WI38 (cell line): ENCODE data around the gene NCOR1.

Experiments used
- H3K4me3 ChIP-seq: 2 replicates; pipeline ENCODE4 v1.5.1; 2011; ENCODE audit warnings: low read depth, mild to moderate bottlenecking, control low read depth, low read length
- CTCF ChIP-seq: IDR thresholded peaks from 2 replicates; pipeline ENCODE4 v1.5.1; 2012; ENCODE audit warnings: low read depth, mild to moderate bottlenecking, control low read depth, low read length

The NCOR1 gene

DNA sequence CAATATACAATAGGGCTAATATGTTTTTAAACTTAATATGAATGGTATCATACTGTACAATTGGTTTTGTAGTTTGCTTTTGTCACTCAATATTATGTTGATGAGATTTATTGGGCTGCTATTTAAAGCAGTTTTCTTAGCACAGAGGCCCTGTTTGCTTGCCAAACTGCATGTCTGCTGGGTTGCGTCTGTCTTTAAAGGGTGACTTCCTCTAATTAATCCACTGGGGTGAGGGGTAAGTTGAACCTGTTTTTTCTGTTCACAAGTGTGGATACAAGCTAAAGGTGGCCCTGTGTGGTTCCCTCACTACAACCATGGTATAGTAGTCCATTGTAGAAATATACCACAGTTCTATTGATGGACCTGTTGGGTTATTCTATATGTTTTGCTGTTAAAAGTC lies 196.0 kb downstream of the NCOR1 start:
- no peak for TF ChIP-seq CTCF
- H3K4me3 ChIP-seq: no peak overlapping the region

GRCh38 chr17:16013943-16014407 lies 201.4 kb downstream of the NCOR1 start:
- H3K4me3 ChIP-seq: no peak overlapping the region
- TF ChIP-seq CTCF: peak; percentile 60

- no peak overlapping the region for H3K4me3 ChIP-seq
- no peak for TF ChIP-seq CTCF
These were observed 207.9 kb downstream of the NCOR1 start for GRCh38 chr17:16007439-16007838.

DNA sequence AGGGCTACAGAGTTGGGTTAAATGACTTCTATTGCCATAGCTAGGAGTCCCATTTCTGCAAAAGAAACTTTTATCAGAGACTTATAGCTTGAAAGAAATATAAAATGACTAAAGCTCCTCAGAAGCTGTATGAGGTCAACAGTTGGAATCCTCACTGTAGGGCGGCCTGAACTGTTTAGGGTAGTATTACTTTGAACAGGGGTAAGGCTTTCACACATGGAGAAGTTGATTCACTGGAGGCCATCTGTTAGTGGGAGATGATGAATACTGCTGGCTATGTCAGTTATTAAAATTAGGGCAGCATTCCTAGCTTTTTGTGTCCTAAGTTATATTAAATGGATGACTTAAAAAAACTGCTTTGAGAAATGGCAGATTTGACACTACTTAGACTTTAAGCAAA lies 209.7 kb downstream of the NCOR1 start:
- no peak overlapping the region for H3K4me3 ChIP-seq
- TF ChIP-seq CTCF: no peak

GRCh38 chr17:16003841-16004240 lies 211.5 kb downstream of the NCOR1 start:
- no peak overlapping the region for H3K4me3 ChIP-seq
- TF ChIP-seq CTCF: no peak

DNA sequence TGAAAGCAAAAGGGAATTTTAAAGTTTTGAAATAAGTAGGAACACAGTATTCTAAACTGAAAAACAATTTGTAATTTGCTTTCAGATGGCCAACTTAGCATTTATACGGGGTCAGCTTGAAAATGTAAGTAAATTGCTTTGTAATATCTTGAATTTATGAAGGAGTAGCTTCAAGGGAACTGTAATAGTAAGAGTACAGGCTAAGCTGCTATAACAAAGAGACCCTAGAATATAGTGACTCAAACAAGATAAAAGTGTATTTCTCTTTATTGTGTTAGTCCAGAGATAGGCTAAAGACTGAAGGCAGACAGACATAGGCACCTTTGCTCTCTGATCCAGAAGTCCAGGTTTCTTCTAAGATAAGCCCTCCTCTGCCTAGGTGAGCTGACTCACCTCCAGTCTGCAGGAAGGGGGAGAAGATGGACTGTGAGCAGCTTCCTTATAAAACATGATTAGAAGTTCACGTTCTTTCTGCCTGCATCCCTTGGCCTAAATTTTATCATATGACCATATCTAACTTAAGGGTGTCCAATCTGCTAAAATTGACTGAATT lies 212.6 kb downstream of the NCOR1 start:
- no peak overlapping the region for H3K4me3 ChIP-seq
- no peak for TF ChIP-seq CTCF

- TF ChIP-seq CTCF: no peak
- peak overlapping the region; percentile 79 for H3K4me3 ChIP-seq
These were observed 214.0 kb downstream of the NCOR1 start for GRCh38 chr17:16001226-16001897.
